HEK293 (cell line): Measurements from ENCODE around the gene KRTAP5-5.

Source experiments
- CTCF ChIA-PET: fragments of 350-600 bp; formaldehyde crosslinking; extraction: SDS; loops from one replicate; lab custom pipeline; 2021; ENCODE audit warnings: antibody characterized with exemption; lab: Yijun Ruan, JAX
- POLR2A ChIA-PET: fragments of 300-600 bp; formaldehyde crosslinking; extraction: SDS; loops from one replicate; lab custom pipeline; 2020; ENCODE audit warnings: antibody characterized with exemption, inconsistent platforms; lab: Yijun Ruan, JAX
- H3K27ac ChIP-seq: fragments of 200-500 bp; sonication (Bioruptor generic); 2 replicates; pipeline ENCODE4 v1.5.1; 2014; ENCODE audit warnings: low read depth, low read length, control low read depth, inconsistent platforms; ENCODE audit errors: extremely low read depth
- H3K36me3 ChIP-seq, 2 experiments: fragments of 200-500 bp in 1 of 2; sonication (Bioruptor generic) in 1 of 2; 1 replicate in 1 of 2; 2 replicates in 1 of 2; pipeline ENCODE4 v1.5.1; 2014 to 2017; ENCODE audit warnings: inconsistent platforms in 2 of 2, low read length in 2 of 2; ENCODE audit not compliant: control insufficient read depth in 2 of 2, insufficient read depth in 1 of 2
- H3K4me1 ChIP-seq: fragments of 200-500 bp; sonication (Bioruptor generic); 2 replicates; pipeline ENCODE4 v1.5.1; 2014; ENCODE audit warnings: mild to moderate bottlenecking, low read length, inconsistent platforms; ENCODE audit not compliant: control insufficient read depth, insufficient read depth
- H3K4me3 ChIP-seq: 2 replicates; pipeline ENCODE4 v1.5.1; 2011; ENCODE audit warnings: low read depth, mild to moderate bottlenecking, control low read depth, low read length, moderate library complexity
- H3K9me3 ChIP-seq: fragments of 200-500 bp; sonication (Bioruptor generic); 2 replicates; pipeline ENCODE4 v1.5.1; 2014; ENCODE audit warnings: low read depth, low read length, inconsistent platforms; ENCODE audit not compliant: control insufficient read depth, insufficient read depth
- BCL11B ChIP-seq: fragments of 450-650 bp; formaldehyde crosslinking; IDR thresholded peaks from 2 replicates; pipeline ENCODE4 v1.5.1; 2016; ENCODE audit warnings: low read depth, missing biosample characterization, missing genetic modification characterization
- REPIN1 ChIP-seq: fragments of 450-650 bp; formaldehyde crosslinking; IDR thresholded peaks from 2 replicates; pipeline ENCODE4 v1.5.1; 2017; ENCODE audit warnings: missing biosample characterization, missing genetic modification characterization, low read depth
- TRIM28 ChIP-seq: IDR thresholded peaks from 2 replicates; pipeline ENCODE4 v1.6.1; 2011; ENCODE audit warnings: low read length, control low read depth, borderline replicate concordance
- ZBTB49 ChIP-seq: fragments of 450-650 bp; formaldehyde crosslinking; IDR thresholded peaks from 2 replicates; pipeline ENCODE4 v1.5.1; 2016; ENCODE audit warnings: missing biosample characterization, missing genetic modification characterization, low read depth
- ZFHX2 ChIP-seq: fragments of 450-650 bp; formaldehyde crosslinking; conservative IDR thresholded peaks from 2 replicates; pipeline ENCODE4 v1.5.1; 2016; ENCODE audit warnings: missing biosample characterization, missing genetic modification characterization
- ZNF155 ChIP-seq: fragments of 450-650 bp; formaldehyde crosslinking; IDR thresholded peaks from 2 replicates; pipeline ENCODE4 v1.5.1; 2016; ENCODE audit warnings: missing biosample characterization, missing genetic modification characterization
- ZNF174 ChIP-seq: fragments of 450-650 bp; formaldehyde crosslinking; IDR thresholded peaks from 2 replicates; pipeline ENCODE4 v1.5.0; 2017; ENCODE audit warnings: missing biosample characterization, mild to moderate bottlenecking, missing genetic modification characterization
- ZNF221 ChIP-seq: fragments of 450-650 bp; formaldehyde crosslinking; IDR thresholded peaks from 2 replicates; pipeline ENCODE4 v1.5.1; 2017; ENCODE audit warnings: missing biosample characterization, missing genetic modification characterization, borderline replicate concordance
- ZNF280D ChIP-seq: fragments of 450-650 bp; formaldehyde crosslinking; IDR thresholded peaks from 2 replicates; pipeline ENCODE4 v1.5.1; 2016; ENCODE audit warnings: missing biosample characterization, missing genetic modification characterization
- ZNF354C ChIP-seq: fragments of 450-650 bp; formaldehyde crosslinking; IDR thresholded peaks from 2 replicates; pipeline ENCODE4 v1.5.1; 2016; ENCODE audit warnings: missing biosample characterization, missing genetic modification characterization, low read depth, borderline replicate concordance
- ZNF362 ChIP-seq: fragments of 450-650 bp; formaldehyde crosslinking; IDR thresholded peaks from 2 replicates; pipeline ENCODE4 v1.5.1; 2016; ENCODE audit warnings: missing biosample characterization, missing genetic modification characterization
- ZNF510 ChIP-seq: fragments of 450-650 bp; formaldehyde crosslinking; IDR thresholded peaks from 2 replicates; pipeline ENCODE4 v1.5.1; 2018; ENCODE audit warnings: mild to moderate bottlenecking, missing genetic modification characterization, missing biosample characterization; ENCODE audit not compliant: insufficient replicate concordance
- ZNF530 ChIP-seq: fragments of 450-650 bp; formaldehyde crosslinking; IDR thresholded peaks from 2 replicates; pipeline ENCODE4 v1.5.1; 2016; ENCODE audit warnings: low read depth, missing biosample characterization, missing genetic modification characterization
- ZNF555 ChIP-seq: fragments of 450-650 bp; formaldehyde crosslinking; conservative IDR thresholded peaks from 2 replicates; pipeline ENCODE4 v1.5.1; 2017; ENCODE audit warnings: missing biosample characterization, mild to moderate bottlenecking, missing genetic modification characterization, inconsistent platforms
- ZNF692 ChIP-seq: fragments of 450-650 bp; formaldehyde crosslinking; IDR thresholded peaks from 2 replicates; pipeline ENCODE4 v1.5.1; 2016; ENCODE audit warnings: missing biosample characterization, missing genetic modification characterization
- ZSCAN30 ChIP-seq: fragments of 450-650 bp; IDR thresholded peaks from 2 replicates; pipeline ENCODE4 v1.5.1; 2018; ENCODE audit warnings: missing biosample characterization, mild to moderate bottlenecking, missing genetic modification characterization, moderate library complexity

Gene KRTAP5-5

GRCh38 chr11:1665313-1665712 is 35.7 kb downstream of the KRTAP5-5 start:
- H3K27ac ChIP-seq, result no peak overlapping the region
- H3K4me3 ChIP-seq, result no peak overlapping the region
- no peaks in the 10 kb centered on the region for H3K36me3 ChIP-seq
- H3K4me1 ChIP-seq, result no peaks in the 10 kb centered on the region
- CTCF ChIA-PET, result no interaction called here
- POLR2A ChIA-PET, result no interaction called here
- no peak for TF ChIP-seq ZNF692 (tag by site-specific recombination)
- no peak for TF ChIP-seq ZNF280D (tag by site-specific recombination)
- no peak for TF ChIP-seq ZFHX2 (tag by site-specific recombination)
- TF ChIP-seq ZNF510, result no peak
- TF ChIP-seq ZNF155, result no peak
- no peak for TF ChIP-seq ZNF221 (tag by site-specific recombination)
- no peak for TF ChIP-seq BCL11B
- no peak for TF ChIP-seq ZNF174 (tag by site-specific recombination)
- TF ChIP-seq ZSCAN30 (tag by site-specific recombination), result no peak
- TF ChIP-seq, all 188 proteins: peak for 0
- H3K9me3 ChIP-seq, result no peaks in the 10 kb centered on the region

- H3K27ac ChIP-seq, result no peak overlapping the region
- H3K9me3 ChIP-seq, result no peaks in the 10 kb centered on the region
- POLR2A ChIA-PET, result no interaction called here
- TF ChIP-seq ZNF362 (no peak), REPIN1 (tag by site-specific recombination) (no peak), ZNF354C (tag by site-specific recombination) (no peak), ZNF555 (tag by site-specific recombination) (no peak), TRIM28 (no peak), ZBTB49 (no peak), ZNF530 (tag by site-specific recombination) (no peak)
- CTCF ChIA-PET, result interaction anchor here (1.1 kb wide), 1 partner anchor 15 kb away, joined by 5 read pairs; no protein-coding TSS in a partner anchor
- H3K4me3 ChIP-seq, result no peak overlapping the region
- H3K36me3 ChIP-seq, result no peaks in the 10 kb centered on the region
- H3K4me1 ChIP-seq, result no peaks in the 10 kb centered on the region
Observed at GRCh38 chr11:1667121-1667850, 37.7 kb downstream of the KRTAP5-5 start.
